RPMI7951 (cell line): ENCODE data around the gene FAM187B. TPM values are rescaled to one million over a fixed set of nuclear protein-coding genes. Genes with fewer than 3 reads are reported as not detected.

Experiments
- DNase-seq: peaks from one replicate; pipeline ENCODE4 v3.0.0-alpha.2; 2012; ENCODE audit warnings: low read depth
- total RNA-seq: library from RNA; depleted of rRNA; stranded (reverse); fragments of >200 nt; shearing (Covaris generic); gene quantifications from 2 replicates; pipeline ENCODE4 v1.2.3, GENCODE V29; 2014; rRNA removed

FAM187B gene
- total RNA-seq, 1 experiment from 2014 or later, result not detected

DNA sequence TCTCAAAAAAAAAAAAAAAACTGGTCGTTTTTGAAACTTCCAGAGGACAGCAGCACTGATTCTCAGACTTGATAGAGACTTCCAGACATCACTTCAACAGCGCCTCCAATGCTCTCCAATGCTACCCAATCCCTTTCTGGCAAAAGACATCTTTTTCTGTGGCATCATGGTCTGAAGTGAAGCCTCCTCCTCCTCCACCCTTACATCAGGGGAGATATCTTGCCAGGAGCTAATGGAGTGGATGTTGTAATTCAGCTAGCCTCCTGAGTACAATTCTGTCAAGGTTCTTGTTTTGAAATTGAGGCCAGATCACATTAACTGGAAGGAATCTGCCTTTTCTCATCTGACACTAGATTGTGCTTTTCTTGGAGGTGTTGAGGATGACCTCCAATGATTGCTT, 49.8 kb downstream of the FAM187B start:
- DNase-seq, result no peak

DNA sequence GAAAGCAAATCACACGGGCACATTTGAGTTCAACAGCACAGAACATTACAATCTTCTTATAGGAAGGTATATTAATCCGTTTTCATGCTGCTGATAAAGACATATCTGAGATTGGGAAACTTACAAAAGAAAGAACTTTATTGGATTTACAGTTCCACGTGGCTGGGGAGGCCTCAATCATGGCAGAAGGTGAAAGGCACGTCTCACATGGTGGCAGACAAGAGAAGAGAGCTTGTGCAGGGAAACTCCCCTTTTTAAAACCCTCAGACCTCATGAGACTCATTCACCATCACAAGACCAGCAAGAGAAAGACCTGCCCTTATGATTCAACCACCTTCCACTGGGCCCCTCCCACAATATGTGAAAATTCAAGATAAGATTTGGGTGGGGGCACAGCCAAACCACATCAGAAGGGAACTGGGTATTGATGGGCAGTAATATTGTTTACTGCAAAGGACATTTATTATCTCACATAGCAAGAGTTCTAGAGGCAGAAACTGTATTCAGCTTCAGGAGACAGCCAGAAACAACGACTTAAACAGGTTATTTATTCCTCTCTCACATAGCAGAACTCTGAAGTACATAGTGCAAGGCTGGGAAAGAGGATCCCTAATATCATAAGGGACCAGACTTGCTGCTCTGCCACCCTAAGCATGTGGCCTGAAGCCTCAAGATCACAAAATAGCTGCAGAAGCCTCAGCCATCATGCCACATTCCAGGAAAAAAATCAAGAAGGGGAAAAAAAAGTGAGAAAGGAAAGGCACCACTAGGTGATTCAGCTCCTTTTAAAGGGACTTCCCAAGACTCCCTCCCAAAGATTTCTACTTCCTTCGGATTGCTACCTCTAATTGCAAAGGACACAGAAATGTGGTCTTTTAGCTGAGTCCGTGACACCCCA, 50.9 kb downstream of the FAM187B start:
- no peak for DNase-seq

- no peak for DNase-seq
Measured at GRCh38 chr19:35176181-35176570, 52.4 kb downstream of the FAM187B start.

Other genes starting within 250 kb of the FAM187B start
- gene GRAMD1A, start 228.4 kb downstream of the FAM187B start, total RNA-seq, result 18.0 and 21.9 TPM in 2 replicates
- 4.9 and 8.4 TPM in 2 replicates for gene SCN1B, start 198.3 kb downstream of the FAM187B start, total RNA-seq
- 0.10 TPM in 1 of 2 replicates, not detected in the other for gene HPN, start 187.0 kb downstream of the FAM187B start, total RNA-seq
- gene FXYD3, start 112.9 kb downstream of the FAM187B start, total RNA-seq, result 3.0 and 3.7 TPM in 2 replicates
- 0.36 TPM in 1 of 2 replicates, not detected in the other for gene LGI4, start 93.7 kb downstream of the FAM187B start, total RNA-seq
- gene FXYD1, start 89.9 kb downstream of the FAM187B start, total RNA-seq, result 0.98 TPM in 1 of 2 replicates, not detected in the other
- not detected in 2 replicates for gene FXYD7, start 85.5 kb downstream of the FAM187B start, total RNA-seq
- 258 and 338 TPM in 2 replicates for gene FXYD5, start 74.0 kb downstream of the FAM187B start, total RNA-seq
- gene LSR, start 20.3 kb upstream of the FAM187B start, total RNA-seq, result 1.8 TPM in 2 replicates
- 33.9 and 37.4 TPM in 2 replicates for gene USF2, start 40.2 kb upstream of the FAM187B start, total RNA-seq
- not detected in 2 replicates for gene HAMP, start 53.8 kb upstream of the FAM187B start, total RNA-seq
- gene MAG, start 63.4 kb upstream of the FAM187B start, total RNA-seq, result not detected in 2 replicates
- gene CD22, start 100.4 kb upstream of the FAM187B start, total RNA-seq, result 0.20 and 0.24 TPM in 2 replicates
- not detected in 2 replicates for gene FFAR1, start 119.2 kb upstream of the FAM187B start, total RNA-seq
- gene FFAR3, start 129.7 kb upstream of the FAM187B start, total RNA-seq, result not detected in 2 replicates
- not detected in 2 replicates for gene GPR42, start 142.3 kb upstream of the FAM187B start, total RNA-seq
- gene FFAR2, start 219.5 kb upstream of the FAM187B start, total RNA-seq, result not detected in 2 replicates